22Rv1 (cell line): ENCODE results near the gene EVA1A.

ENCODE experiments used
- ZFX ChIP-seq: fragments of 450-650 bp; IDR thresholded peaks from 2 replicates; pipeline ENCODE4 v1.6.1; 2017; ENCODE audit warnings: antibody characterized with exemption, borderline replicate concordance
- TF ChIP-seq, protein P1 (sequence below): fragments of 450-650 bp; IDR thresholded peaks from 2 replicates; pipeline ENCODE4 v1.5.1; 2017; ENCODE audit warnings: mild to moderate bottlenecking

GRCh38 chr2:75564026-75564688 lies 3.4 kb upstream of the EVA1A start:
- TF ChIP-seq, protein P1, sequence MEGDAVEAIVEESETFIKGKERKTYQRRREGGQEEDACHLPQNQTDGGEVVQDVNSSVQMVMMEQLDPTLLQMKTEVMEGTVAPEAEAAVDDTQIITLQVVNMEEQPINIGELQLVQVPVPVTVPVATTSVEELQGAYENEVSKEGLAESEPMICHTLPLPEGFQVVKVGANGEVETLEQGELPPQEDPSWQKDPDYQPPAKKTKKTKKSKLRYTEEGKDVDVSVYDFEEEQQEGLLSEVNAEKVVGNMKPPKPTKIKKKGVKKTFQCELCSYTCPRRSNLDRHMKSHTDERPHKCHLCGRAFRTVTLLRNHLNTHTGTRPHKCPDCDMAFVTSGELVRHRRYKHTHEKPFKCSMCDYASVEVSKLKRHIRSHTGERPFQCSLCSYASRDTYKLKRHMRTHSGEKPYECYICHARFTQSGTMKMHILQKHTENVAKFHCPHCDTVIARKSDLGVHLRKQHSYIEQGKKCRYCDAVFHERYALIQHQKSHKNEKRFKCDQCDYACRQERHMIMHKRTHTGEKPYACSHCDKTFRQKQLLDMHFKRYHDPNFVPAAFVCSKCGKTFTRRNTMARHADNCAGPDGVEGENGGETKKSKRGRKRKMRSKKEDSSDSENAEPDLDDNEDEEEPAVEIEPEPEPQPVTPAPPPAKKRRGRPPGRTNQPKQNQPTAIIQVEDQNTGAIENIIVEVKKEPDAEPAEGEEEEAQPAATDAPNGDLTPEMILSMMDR = no peak
- TF ChIP-seq ZFX = no peak
